Right lobe of liver (tissue), 6 donors: Measurements from ENCODE around the gene CCDC74B. TPM values are rescaled to one million over a fixed set of nuclear protein-coding genes. Genes with fewer than 3 reads are reported as not detected.
"Not testable (repeated sequence)": the region's sequence is repeated elsewhere in the genome, so short reads cannot be mapped to it uniquely, and the experiment has no call there.

Source experiments
- ATAC-seq, 4 donors: fragments of 200-7000 bp; cut with Tn5 transposase; one replicate each; pipeline ENCODE4 v1.9.1; 2020; ENCODE audit warnings: mild to moderate bottlenecking in 4 of 4, moderate library complexity in 4 of 4
- DNase-seq, 3 donors: peaks; one replicate each; pipeline ENCODE4 v3.0.0-alpha.2; 2020
- H3K27ac ChIP-seq, 3 donors: fragments of 200-600 bp; one replicate each; pipeline ENCODE4 v1.8.0; 2022
- H3K27me3 ChIP-seq, 2 donors: fragments of 200-600 bp; one replicate each; pipeline ENCODE4 v1.8.0; 2022
- H3K36me3 ChIP-seq, 4 donors: fragments of 200-600 bp; sonication (generic) in 1 of 4; one replicate each; pipeline versions ENCODE4 v1.5.1 to v1.8.0; 2017 to 2022; ENCODE audit warnings: control low read depth in 1 of 4
- H3K4me1 ChIP-seq, 4 donors: fragments of 200-600 bp; sonication (generic) in 1 of 4; one replicate each; pipeline versions ENCODE4 v1.5.1 to v1.8.0; 2017 to 2022; ENCODE audit warnings: control low read depth in 1 of 4
- H3K4me3 ChIP-seq, 3 donors: fragments of 200-600 bp; one replicate each; pipeline ENCODE4 v1.8.0; 2022
- H3K9me3 ChIP-seq, 4 donors: fragments of 200-600 bp; sonication (generic) in 1 of 4; one replicate each; pipeline versions ENCODE4 v1.5.1 to v1.8.0; 2017 to 2022; ENCODE audit warnings: control low read depth in 1 of 4
- POLR2A ChIP-seq: fragments of 450-650 bp; IDR thresholded peaks from one replicate; pipeline ENCODE4 v1.6.1; 2017; ENCODE audit warnings: antibody characterized with exemption, mild to moderate bottlenecking
- WGBS: methylation state at CpG from one replicate; pipeline ENCODE4 v1.1.6; 2018; ENCODE audit warnings: low coverage, low lambda C conversion rate; ENCODE audit not compliant: insufficient coverage; ENCODE audit errors: missing lambda C conversion rate; 5-methylcytosine and 5-hydroxymethylcytosine counted together
- intact Hi-C, 2 donors: fragments of 100-400 bp; cut with DNase I; formaldehyde crosslinking; loops; one replicate each; pipeline versions ENCODE4 v1.11.2 to v1.14.1; 2022
- total RNA-seq, 6 experiments: library from RNA; depleted of rRNA in 2 of 6; stranded (reverse); fragments of >200 nt in 2 of 6; fragmentation: NEBNext Ultra II Directional in 3 of 6; extraction: Animal tissue kit (Norgen Biotek cat#: 25700) in 3 of 6; gene quantifications; one replicate each; pipeline versions ENCODE4 v1.1.0 to v1.2.4, GENCODE V29; 2016 to 2023
- TF ChIP-seq, protein P1 (sequence below), 4 donors: fragments of 200-600 bp in 3 of 4; fragments of 450-650 bp in 1 of 4; IDR thresholded peaks; one replicate each; pipeline versions ENCODE4 v1.5.1 to v1.8.0; 2016 to 2022; ENCODE audit warnings: antibody characterized with exemption in 4 of 4, mild to moderate bottlenecking in 2 of 4
- donor health status: DM: no; HTN: yes; CAD: no.
- donor health status: DM: no; HTN: no; CAD: no.
- donor health status: DM: no; HTN: no; CAD: no.
- donor health status: DM: no; HTN: yes; CAD: no.
- donor health status: DM: no; HTN: yes; CAD: no.

CCDC74B gene
- total RNA-seq, 6 experiments from 2014 or later: 0.19 to 0.74 (median 0.26) TPM; not detected in 3

DNA sequence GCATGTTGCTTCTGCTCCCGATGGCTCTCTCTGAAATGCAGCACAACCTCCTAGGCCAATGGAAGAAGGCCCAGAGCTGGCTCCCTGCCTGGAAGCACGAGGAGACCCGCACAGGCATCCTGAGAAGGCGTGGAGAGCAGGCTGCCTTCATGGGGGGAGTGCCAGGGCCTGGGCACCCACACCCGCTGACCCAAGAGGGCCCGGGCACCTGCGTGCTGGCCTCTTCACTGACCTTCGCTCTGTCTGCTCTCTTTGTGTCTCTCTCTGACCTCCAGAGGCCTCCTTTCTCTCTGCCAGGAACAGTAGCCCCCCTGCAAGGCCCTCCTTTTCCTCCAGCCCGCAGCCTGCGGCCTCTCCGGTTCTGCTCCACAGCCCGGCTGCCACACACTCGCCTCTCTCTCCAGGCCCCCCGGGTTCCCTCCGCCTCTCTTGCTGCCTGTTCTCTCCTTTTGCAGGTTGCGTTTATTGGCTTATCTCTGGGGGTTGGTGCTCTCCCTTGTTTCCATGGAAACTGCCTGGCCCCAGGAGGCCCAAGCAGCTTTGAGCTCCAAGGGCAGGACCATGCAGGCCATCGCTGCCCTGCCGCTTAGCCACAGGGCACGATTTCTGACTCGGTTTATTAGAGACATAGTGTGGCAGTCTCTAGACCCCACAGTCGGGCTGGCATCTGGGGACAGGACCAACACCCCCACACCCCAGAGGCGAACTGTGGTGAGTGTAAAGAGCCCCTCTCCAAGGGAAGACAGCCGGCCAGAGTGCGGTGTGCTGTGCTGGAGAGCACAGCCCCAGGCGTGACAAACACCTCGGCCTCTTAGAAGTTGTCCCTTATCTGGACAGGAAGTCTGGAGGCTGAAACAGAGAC is 38.8 kb upstream of the CCDC74B start:
- Histone ChIP-seq H3K36me3 (no peaks in the 10 kb centered on the region), H3K4me3 (no peak overlapping the region), H3K9me3 (no peaks in the 10 kb centered on the region), H3K27ac (no peak overlapping the region), H3K4me1 (peaks cover 0 to 8% (median 4%) of the 10 kb centered on the region in 4 donors), H3K27me3 (no peaks in the 10 kb centered on the region)
- TF ChIP-seq POLR2A: no peak
- TF ChIP-seq, protein P1, sequence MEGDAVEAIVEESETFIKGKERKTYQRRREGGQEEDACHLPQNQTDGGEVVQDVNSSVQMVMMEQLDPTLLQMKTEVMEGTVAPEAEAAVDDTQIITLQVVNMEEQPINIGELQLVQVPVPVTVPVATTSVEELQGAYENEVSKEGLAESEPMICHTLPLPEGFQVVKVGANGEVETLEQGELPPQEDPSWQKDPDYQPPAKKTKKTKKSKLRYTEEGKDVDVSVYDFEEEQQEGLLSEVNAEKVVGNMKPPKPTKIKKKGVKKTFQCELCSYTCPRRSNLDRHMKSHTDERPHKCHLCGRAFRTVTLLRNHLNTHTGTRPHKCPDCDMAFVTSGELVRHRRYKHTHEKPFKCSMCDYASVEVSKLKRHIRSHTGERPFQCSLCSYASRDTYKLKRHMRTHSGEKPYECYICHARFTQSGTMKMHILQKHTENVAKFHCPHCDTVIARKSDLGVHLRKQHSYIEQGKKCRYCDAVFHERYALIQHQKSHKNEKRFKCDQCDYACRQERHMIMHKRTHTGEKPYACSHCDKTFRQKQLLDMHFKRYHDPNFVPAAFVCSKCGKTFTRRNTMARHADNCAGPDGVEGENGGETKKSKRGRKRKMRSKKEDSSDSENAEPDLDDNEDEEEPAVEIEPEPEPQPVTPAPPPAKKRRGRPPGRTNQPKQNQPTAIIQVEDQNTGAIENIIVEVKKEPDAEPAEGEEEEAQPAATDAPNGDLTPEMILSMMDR (IDR thresholded peaks at IDR 0.05): no peak
- DNase-seq: no peak
- intact Hi-C loops: loop anchor here in 1 of 2 donors (10.0 kb wide), 1 partner anchor 151 kb away; no protein-coding TSS in a partner anchor
- ATAC-seq: no peak
- 65% methylated on average over 6 of the region's 26 CpGs for WGBS

DNA sequence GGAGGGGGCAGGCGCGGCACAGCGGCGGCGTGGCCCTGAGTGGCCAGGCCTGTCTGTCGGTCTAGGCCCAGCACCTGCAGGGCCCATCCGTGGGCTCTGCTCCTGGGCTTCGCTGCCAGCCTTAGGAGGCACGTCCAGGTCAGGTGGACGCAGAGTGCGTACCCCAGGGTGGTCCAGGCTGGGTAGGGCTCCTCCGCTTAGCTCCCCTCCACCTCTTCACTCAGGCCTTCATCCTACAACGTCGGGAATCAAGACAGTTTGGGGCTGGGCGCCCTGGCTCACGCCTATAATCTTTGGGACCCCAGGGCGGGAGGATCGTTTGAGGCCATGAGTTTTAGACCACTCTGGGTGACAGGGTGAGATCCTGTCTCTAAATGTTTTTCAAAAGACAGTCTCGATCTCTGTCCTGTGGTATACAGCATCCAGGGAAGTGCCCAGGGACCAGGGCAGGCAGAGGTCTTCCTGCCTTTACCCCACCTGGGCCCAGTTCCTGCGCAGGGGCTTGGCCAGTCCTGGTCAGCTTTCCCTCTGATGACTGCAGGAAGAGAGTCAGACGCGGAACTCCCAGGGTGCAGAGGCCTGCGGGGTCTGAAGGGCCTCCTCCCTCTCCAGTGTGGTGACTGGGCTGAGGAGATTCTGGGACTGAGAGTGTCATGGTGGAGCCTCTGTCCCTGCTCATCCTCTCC is 38.1 kb upstream of the CCDC74B start:
- not testable (repeated sequence) for H3K27me3 ChIP-seq, H3K36me3 ChIP-seq, DNase-seq, ATAC-seq, H3K27ac ChIP-seq, H3K9me3 ChIP-seq, H3K4me1 ChIP-seq
- peak overlapping the region; percentile 69 to 99 (median 98) for H3K4me3 ChIP-seq
- intact Hi-C loops: loop anchor here in 1 of 2 donors (10.0 kb wide), 1 partner anchor 152 kb away; no protein-coding TSS in a partner anchor
- WGBS: no CpG with 5 or more reads among the region's 23 CpGs

DNA sequence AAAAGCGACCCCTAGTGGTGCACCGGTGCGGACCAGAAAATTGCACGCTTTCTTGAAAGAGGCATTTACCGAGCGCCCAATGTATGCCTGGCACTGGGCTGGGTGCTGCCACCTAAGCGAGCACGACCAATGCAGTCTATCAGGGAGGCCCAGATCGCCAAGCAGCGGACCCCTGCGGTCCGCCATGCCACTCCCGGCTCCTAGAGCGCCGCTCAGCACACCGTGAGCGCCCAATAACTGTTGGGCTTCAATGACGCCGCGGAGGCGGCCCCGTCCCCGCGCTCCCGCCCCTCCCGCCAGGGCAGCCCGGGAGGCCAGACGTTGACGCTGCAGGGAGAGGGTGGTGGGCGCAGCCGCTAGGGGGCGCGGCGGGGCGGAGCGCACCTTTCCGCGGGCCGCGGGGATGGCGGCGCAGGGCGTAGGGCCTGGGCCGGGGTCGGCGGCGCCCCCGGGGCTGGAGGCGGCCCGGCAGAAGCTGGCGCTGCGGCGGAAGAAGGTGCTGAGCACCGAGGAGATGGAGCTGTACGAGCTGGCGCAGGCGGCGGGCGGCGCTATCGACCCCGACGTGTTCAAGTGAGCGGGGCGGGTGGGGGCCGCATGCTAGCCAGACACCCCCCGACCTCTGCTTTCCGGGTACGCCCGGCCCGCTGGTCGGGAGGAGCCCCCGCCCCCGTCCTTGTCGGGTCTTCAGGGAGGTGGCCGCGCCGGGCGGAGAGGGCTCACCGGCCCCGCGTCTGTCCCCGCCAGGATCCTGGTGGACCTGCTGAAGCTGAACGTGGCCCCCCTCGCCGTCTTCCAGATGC is 37.2 kb upstream of the CCDC74B start, which contains the start of gene MZT2B:
Gene MZT2B (plus strand): TSS at position 383 of the 803 bp plus-strand sequence. CDS start 21 bp downstream, at position 404.
- not testable (repeated sequence) for H3K36me3 ChIP-seq, H3K27me3 ChIP-seq, H3K4me1 ChIP-seq, H3K9me3 ChIP-seq
- Histone ChIP-seq H3K4me3 (peak within 1 kb of the TSS; percentile 69 to 99 (median 98)), H3K27ac (peak within 1 kb of the TSS; percentile 74 to 88 (median 83))
- DNase-seq (peak; percentile 92 to 93 (median 93)), ATAC-seq (peak; percentile 87 to 93 (median 92))
- intact Hi-C loops: loop anchor here in 1 of 2 donors (10.0 kb wide), 1 partner anchor 153 kb away; no protein-coding TSS in a partner anchor
- TF ChIP-seq POLR2A: peak; percentile 29
- TF ChIP-seq, protein P1 (IDR thresholded peaks at IDR 0.05): peak; percentile 63 to 97 (median 74)
- 0% methylated on average over 1 of the region's 86 CpGs for WGBS

DNA sequence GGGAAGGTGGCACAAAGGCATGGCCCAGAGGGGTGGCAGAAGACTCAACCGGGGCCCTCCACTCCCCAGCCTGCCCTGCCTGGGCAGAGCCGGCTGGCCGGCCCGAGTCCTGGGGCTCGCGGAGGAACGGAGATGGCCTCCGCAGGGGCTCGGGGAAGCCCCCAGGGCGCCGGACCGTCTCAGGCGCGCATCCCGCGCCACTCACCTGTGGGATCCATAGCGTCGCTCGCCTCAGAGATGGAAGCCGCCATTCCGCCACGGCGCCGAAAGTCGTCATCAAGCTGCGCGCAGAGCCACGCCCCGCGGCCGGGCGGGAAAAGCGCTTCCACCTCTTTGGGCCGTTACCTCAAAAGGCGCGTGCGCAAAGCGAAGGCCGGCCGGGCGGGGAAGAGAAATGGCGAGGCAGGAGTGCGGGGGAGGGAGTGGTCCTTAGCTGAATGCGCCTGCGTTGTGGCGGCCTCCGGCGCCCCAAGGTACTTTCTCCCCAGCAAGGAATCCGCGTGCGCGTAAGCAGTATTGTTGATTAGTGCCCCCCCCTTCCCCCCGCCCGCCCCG is 36.5 kb upstream of the CCDC74B start, which contains the start of gene SMPD4:
Gene SMPD4 (minus strand): TSS at position 278 of the 555 bp plus-strand sequence. CDS start 5,010 bp downstream, outside the sequence.
- peak; percentile 30 for TF ChIP-seq POLR2A
- TF ChIP-seq, protein P1 (IDR thresholded peaks at IDR 0.05): no peak
- Histone ChIP-seq H3K27ac (peak within 1 kb of the TSS; percentile 74 to 88 (median 83)), H3K27me3 (no peaks in the 10 kb centered on the region), H3K4me3 (peak within 1 kb of the TSS; percentile 69 to 99 (median 98)), H3K4me1 (peaks cover 0 to 8% (median 4%) of the 10 kb centered on the region in 4 donors), H3K9me3 (no peaks in the 10 kb centered on the region), H3K36me3 (no peaks in the 10 kb centered on the region)
- peak; percentile 97 to 98 (median 97) for DNase-seq
- WGBS: 0% methylated on average over 6 of the region's 55 CpGs
- intact Hi-C loops: loop anchor here in 1 of 2 donors (10.0 kb wide), 1 partner anchor 153 kb away; no protein-coding TSS in a partner anchor
- peak; percentile 89 to 94 (median 92) for ATAC-seq

DNA sequence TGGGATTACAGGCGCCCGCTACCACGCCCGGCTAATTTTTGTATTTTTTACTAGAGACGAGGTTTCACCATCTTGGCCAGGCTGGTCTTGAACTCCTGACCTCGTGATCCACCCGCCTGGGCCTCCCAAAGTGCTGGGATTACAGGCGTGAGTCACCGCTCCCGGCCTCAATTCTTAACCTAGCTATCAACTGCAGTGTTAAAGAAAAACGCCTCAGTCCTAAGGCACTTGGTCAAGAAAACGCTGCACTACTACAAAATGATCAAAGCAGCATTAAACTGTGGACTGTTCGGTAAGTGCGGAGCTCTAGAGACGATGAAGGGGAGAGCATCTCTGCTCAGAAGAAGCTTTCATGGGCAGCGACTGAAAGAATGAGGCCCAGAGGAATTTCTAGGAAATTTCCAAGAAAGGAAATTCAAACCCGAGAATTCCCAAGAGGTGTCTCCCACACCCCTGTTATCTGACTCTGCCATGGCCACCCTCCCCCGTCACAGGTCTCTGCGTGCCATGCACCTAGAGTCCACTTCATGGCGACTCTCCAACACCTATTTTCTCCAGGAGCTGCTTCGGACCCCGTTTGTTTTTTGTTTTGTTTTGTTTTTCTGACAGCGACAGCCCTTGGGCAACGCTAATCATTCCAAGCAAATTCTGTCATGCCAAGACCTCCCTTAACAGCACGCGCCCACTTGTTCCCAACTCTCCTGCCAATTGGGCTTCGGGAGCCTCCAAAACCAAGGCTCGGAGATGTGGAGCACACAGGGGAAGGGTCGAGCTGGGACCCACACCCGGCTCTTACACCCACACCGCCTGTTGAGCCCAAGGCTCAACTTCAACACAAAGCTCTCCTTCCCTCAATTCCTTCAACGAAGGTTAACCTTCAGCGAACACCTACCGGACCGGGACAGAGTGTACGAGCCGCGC is 35.8 kb upstream of the CCDC74B start:
- H3K4me1 ChIP-seq, ATAC-seq, H3K36me3 ChIP-seq, H3K27me3 ChIP-seq, DNase-seq, H3K9me3 ChIP-seq: not testable (repeated sequence)
- intact Hi-C loops: loop anchor here in 1 of 2 donors (10.0 kb wide), 1 partner anchor 154 kb away; no protein-coding TSS in a partner anchor
- 30% methylated on average over 33 of the region's 38 CpGs for WGBS
- H3K4me3 ChIP-seq: peak overlapping the region; percentile 69 to 99 (median 98)
- peak overlapping the region; percentile 74 to 88 (median 83) for H3K27ac ChIP-seq

DNA sequence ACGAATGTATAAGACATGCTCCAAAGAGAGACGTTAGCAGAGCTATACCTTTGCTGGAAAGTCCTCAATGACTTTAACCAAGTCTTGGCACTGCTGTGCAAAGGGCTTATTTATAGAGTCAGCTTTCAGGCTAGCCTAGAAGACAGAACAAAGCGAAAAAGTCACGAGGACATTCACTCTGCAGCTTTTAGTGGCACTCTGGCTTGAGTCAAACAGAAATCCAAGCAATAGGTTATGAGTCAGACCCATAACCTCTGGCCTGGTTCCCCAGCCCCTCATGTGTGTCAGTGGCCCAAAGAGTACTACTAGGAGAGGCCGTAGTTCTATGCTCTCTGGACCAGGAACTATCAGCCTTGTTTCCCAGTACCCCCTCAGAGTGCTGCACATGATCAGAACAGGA is 30.0 kb upstream of the CCDC74B start:
- H3K4me1 ChIP-seq, H3K9me3 ChIP-seq, H3K4me3 ChIP-seq, intact Hi-C loops, ATAC-seq, H3K27ac ChIP-seq, H3K27me3 ChIP-seq, DNase-seq: not testable (repeated sequence)
- 85% methylated on average over 4 of the region's 5 CpGs for WGBS
- peaks cover 0 to 12% (median 0%) of the 10 kb centered on the region in 4 donors for H3K36me3 ChIP-seq
